GM19023 (cell line): Measurements from ENCODE around the gene OR6J1.
"Not testable (repeated sequence)": the region's sequence is repeated elsewhere in the genome, so short reads cannot be mapped to it uniquely, and the experiment has no call there.

ENCODE experiments used
- ATAC-seq: cut with Tn5 transposase; IDR thresholded peaks from one replicate; pipeline ENCODE4 v1.9.1; 2021; ENCODE audit warnings: mild to moderate bottlenecking, moderate library complexity; ENCODE audit not compliant: unreplicated experiment

OR6J1 gene

GRCh38 chr14:22610931-22611330, 33.2 kb downstream of the OR6J1 start:
- ATAC-seq: no peak

DNA sequence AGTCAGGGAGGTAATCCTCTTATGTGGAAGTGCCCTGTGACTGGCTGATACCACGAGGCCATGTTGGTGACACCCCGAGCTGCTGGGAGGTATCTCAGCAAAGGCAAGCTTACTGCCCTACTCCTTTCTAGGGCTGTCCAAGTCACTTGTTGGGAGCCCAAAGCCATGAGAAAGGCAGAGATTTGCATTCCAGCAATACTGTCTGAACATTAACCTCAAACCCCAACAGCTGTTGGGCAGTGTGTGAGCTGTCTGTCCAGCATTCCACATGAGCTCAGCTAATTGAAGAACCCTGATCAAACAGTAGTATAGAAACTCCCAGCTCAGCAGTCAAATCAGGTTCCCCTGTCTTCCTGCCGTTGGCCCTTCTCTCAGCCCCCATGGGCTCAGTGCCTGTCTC, 36.9 kb downstream of the OR6J1 start:
- no peak for ATAC-seq

GRCh38 chr14:22606380-22606779, 37.8 kb downstream of the OR6J1 start:
- ATAC-seq: no peak

DNA sequence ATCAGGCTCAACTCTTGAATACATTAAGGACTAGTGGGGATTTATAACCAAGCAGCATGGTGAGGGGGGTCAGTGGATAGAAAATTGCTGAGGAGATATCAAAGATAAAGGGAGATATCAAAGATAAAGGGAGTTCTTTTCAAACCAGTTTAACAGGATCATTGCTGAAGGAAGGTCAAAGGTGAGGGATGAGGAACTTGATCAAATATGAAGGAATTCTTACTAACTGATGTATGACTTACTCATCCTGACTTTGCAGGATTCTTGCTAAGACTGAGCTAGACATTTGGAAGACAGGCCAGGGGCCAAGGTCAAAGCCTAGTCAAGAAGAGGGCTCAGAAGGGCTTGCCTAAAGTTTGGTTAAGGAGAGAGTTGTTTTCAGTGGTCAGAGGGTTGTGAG, 41.3 kb downstream of the OR6J1 start:
- ATAC-seq: no peak

DNA sequence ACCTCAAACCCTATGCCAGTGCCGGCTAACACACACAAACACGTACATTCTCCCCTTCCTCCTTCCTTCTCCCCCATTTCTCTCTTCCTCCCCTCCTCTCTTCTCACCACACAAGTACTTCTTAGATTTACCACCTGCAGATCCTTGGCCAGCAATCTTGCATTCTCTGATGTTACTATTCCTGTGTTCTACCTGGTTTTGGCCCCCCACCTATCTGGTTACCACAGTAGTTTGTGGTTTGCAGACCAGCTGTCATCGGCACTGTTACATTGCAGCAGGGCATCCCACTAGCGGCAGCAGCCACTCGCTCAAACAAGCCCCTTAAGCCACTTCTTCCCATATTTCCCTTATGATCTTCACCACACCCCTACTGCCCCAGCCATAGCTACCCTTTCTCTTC, 42.2 kb downstream of the OR6J1 start:
- ATAC-seq: no peak

DNA sequence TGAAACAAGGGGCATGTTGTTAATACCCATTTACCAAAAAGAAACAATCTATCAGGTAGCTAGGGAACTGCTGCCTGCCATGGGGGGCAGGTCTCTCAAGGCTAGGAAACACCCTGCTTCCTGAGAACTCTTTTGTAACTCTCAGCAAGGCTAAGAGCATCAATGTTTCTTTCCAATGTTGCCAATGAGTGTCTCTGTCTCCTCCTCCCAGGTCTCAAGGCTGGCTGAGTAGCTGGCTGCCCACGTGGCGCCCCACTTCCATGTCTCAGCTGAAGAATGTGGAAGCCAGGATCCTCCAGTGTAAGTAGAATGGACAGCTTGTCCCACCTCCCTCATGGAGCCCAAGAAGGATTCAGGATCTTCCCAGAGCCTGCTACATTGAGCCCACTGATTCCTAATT, 42.7 kb downstream of the OR6J1 start:
- no peak for ATAC-seq

DNA sequence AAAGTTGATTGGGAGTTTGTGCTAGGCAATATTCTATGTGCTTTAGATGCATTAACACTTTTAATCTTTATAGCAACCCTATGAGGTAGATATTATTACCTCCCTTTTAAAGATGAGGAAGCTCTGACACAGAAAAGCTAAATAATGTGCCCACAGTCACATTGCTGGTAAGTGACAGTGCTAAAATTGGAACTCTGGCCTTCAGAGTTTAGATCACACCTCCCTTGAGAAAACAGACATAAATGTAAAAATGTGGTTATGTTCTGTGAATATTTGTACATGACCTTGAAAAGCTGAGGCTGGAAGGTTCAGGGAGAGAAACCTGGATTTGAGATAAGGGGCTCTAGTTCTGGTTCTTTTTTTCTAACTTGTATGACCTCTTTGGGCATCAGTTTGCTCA, 44.1 kb downstream of the OR6J1 start:
- ATAC-seq: no peak

GRCh38 chr14:22599349-22599748, 44.8 kb downstream of the OR6J1 start:
- ATAC-seq: no peak

DNA sequence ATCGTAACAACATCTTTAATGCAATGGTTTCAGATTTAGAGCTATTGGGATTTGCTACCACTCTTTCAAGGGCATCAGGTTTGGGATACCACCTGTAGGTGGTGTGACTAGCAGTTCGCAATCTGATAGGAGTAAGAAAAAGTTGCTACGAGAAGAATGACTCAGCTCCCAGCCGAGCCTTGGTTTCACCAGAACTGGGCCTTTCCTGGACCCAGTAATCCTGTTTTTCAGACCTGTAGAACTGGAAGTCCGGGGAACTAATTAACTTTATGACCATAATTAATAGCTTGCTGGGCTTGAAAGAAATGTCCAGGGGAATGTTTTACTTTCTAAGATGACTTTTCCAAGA, 45.3 kb downstream of the OR6J1 start:
- ATAC-seq: no peak

DNA sequence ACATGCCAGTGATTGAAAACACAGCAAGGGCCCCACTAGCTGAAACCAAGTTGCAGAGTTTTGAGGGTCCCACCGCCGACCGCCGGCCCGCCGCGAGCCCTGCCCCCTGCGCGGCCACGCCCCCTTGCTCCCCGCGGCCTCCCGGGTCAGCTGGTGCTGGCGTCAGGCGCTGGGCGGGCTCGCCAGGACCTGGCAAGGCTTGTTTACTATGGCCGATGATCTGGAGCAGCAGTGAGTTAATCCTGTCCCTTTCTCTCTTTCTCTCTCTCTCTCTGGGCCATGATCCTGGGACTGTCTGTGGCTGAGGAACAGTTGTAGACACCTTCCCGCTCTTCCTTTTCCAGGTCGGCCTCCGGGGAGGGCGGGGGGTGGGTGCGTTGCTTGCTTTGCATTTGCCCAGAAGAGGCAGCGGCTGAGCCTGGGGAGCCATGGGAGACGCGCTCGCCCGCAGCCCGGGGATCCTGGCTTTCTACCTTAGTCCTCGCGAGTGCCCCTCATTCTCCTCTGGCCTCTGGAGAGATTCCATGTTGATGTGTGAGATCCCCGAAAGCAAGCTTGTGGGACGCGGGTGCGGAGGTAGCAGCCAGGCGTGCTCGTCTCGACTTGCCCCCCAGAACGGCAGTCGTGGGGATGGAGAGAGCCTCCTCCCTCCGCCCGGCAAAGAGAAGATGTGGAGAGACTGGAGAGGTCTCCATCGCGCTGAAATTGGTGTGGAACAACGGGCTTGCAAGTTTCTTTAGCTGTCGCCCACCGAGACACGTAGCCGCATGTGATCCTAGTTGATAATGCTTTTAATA, 45.9 kb downstream of the OR6J1 start, which contains the start of gene ABHD4:
TSS of gene ABHD4 (plus strand) at position 202 of the 797 bp plus-strand sequence. CDS start at position 209, 7 bp downstream.
- peak; percentile 83 for ATAC-seq

DNA sequence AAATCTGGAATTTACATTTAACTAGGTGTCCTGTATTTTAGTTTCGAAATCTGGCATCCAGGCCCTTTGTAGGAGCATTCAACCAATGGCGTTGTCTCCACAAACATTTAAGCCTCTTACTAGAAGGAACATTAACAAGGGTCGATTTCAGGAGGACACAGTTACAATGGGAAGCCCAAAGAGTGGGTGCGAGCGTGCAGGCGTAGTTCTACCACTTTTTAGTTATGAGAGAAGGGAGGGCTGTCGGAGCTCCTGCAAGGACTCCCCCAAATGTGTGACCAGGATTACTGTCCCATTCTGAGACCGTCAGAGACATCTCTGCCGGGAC, 46.4 kb downstream of the OR6J1 start:
- ATAC-seq: peak; percentile 30

DNA sequence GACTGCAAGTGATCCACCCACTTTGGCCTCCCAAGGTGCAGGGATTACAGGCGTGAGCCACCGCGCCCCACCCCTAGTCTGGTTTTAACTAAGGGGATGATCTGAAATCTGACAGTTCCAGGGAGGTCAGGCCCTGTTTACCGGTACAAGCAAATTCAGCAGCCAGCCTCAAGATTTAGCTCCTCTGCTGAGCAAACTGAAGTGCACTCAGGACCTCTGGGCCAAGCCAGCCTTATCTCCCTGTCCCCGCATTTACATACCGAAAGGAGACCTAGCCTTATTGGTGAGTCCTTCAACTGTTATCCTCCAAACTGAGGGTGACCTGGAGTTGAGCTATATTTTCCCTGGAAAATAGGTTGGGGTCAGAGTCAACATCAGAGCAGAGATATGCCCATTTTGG, 46.9 kb downstream of the OR6J1 start:
- ATAC-seq: no peak

DNA sequence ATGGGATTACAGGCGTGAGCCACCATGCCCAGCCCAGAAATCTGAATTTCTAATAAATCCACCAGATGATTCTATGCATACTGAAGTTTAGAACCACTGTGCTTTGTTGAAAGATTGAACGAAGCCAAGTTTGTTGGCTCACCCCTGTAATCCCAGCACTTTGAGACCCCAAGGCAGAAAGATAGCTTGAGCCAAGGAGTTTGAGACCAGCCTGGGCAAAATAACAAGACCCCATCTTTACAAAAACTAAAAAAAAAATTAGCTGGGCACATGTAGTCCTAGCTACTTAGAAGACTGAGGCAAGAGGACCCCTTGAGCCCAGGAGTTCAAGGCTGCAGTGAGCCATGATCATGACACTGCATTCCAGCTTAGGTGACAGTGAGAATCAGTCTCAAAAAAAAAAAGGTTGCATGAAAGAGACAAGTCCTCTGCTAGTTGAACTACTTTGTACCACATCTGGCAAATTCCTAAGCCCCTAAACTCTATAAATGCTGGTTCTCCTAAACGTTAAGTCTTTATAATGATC, 47.7 kb downstream of the OR6J1 start:
- ATAC-seq: no peak

DNA sequence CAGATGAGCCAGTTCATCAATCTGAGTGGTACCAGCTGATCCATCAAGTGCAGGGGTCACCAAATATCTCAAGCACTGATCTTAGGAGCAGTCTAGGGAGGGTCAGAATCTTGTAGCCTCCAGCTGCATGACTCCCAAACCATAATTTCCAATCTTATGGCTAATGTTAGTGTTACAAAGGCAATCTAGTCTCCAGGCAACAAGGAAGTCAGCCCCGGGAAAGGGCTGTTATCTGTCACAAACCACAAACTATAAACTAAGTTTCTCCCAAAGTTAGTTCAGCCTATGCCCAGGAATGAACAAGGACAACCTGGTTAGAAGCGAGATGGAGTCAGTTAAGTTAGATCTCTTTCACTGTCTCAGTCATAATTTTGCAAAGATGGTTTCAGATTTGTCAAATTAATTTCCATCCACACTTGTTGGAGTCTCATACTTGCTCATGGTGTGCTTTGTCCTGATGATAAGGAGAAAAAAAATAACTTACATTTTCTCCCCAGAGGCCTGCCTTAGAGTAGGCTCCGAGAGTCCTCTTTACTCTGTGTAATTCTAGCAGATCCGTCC, 49.9 kb downstream of the OR6J1 start:
- no peak for ATAC-seq

DNA sequence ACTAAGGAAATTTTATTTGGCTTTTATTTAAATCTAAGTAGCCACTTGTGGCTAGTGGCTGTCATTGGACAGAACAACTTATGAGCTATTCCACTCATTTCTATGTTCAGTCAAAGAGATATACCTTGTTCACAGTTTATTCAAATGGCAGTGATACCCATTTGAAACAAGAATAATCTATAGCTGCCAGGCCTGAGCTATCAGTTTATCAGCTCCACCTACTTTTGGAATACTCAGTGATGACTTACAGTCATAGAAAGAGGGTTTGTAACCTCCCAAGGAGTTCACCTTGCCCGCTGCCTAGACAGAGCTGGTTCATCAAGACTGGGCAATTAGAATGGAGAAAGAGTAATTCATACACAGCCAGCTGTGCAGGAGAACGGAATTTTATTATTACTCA, 50.6 kb downstream of the OR6J1 start:
- no peak for ATAC-seq

- ATAC-seq: no peak
These were observed 51.0 kb downstream of the OR6J1 start for GRCh38 chr14:22593189-22593588.

DNA sequence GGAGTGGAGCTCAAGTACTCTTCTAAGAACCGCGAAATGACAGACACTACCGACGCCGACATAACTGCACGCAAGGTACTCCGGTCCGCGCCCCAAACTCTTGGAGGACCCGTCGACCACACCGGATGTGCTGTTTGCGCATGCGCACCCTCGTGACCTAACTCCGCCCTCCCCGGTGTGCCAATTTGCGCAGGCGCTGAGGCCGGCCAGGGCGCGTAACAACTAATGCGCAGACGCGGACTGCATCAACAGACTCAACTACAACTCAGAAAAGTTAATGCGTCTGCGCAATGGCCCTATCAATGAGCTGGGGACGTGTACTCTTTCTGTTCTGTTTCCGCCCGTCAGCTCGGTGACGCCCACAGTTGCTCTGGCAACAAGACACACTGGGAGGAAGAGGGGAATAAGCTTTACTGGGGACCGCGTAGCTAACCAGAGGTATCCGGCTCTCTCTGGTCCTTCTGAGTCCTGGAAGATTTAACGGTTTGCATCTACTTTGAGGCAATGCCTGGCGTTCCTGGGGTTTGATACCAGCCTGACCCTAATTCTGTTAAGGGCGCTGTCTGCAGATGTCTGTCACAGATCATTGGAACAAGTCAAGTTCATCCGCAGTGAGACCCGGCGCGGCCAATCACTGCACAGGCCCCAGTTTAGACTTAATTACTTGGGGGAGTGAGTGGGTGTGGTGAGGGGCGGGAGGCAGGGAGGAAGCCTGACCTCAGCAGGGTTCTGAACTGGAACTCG, 54.9 kb downstream of the OR6J1 start, which contains the start of gene DAD1:
TSS of gene DAD1 (minus strand) at position 129 of the 744 bp plus-strand sequence. CDS start at position 62, 67 bp downstream.
- ATAC-seq: peak; percentile 88

DNA sequence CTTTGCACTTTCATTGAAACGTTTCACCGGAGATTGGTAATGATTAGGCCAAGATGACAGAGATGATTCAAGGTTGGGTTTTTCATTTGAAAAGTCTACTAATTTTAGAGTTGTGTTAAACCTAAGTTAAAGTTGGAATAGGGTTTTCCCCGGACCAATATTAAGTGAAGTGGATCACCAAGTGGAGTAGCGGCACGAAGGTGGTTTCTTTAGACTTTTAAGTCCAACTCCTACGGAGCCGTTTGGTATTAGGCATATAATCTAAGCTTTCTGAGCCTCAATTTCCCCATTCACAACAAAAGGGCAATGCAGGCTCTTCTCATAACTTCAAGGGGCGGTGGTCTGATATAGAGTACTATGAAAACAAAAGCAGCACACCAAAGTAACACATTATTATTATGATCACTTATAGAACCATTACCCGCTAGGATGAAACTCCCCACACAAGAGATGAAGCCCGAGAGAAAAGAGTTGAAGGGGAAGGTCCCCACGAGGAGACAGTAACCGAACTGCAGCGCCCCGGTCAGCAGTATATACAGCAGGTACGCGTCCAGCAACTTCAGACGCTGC, 55.5 kb downstream of the OR6J1 start:
- no peak for ATAC-seq

GRCh38 chr14:22587677-22588422, 56.3 kb downstream of the OR6J1 start:
- ATAC-seq: not testable (repeated sequence)

GRCh38 chr14:22587247-22587646, 56.9 kb downstream of the OR6J1 start:
- ATAC-seq: no peak

DNA sequence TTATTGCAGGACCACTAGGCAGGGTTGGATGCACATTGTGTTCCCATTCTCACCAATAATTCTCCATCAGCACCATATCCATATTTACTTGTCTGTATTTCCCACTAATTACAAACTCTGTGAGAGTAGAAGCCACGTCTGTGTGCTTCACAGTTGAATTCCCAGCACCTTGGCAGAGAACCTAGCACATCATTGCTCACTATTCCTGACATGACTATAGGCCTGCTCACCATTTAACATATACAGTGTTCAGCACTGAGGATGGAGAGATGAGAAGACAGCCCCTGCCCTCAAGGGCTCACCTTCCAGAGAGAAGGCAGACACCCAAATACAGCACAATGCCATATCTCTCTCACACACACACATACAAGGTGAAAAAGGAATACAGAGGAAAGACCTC, 60.2 kb downstream of the OR6J1 start:
- ATAC-seq: no peak
